GM21723 (cell line): ENCODE measurements around the gene CSE1L.
"Not testable (repeated sequence)": the region's sequence is repeated elsewhere in the genome, so short reads cannot be mapped to it uniquely, and the experiment has no call there.

Experiments
- ATAC-seq: cut with Tn5 transposase; IDR thresholded peaks from one replicate; pipeline ENCODE4 v1.9.1; 2021; ENCODE audit warnings: mild to moderate bottlenecking, moderate library complexity; ENCODE audit not compliant: unreplicated experiment

The CSE1L gene

DNA sequence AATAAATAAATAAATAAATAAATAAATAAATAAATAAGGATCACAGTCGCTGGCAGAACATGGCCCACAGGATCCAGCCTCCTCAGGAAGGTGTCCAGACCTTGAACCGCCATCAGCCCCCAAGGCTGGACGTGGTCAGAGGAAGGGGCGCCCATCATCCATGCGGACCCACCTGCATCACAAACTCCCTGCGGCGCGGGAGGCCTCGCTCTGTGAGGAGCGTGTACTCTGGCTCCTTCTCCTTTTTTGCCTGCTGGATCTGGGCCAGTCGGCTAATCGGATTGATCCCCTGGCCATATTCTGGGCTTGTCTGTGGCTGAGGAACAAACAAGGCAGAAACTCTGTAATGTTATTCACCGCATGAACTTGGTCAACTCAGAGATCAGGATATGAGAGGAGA lies 76.8 kb downstream of the CSE1L start:
- no peak for ATAC-seq

- no peak for ATAC-seq
Measured at GRCh38 chr20:49123982-49124381, 77.9 kb downstream of the CSE1L start.

DNA sequence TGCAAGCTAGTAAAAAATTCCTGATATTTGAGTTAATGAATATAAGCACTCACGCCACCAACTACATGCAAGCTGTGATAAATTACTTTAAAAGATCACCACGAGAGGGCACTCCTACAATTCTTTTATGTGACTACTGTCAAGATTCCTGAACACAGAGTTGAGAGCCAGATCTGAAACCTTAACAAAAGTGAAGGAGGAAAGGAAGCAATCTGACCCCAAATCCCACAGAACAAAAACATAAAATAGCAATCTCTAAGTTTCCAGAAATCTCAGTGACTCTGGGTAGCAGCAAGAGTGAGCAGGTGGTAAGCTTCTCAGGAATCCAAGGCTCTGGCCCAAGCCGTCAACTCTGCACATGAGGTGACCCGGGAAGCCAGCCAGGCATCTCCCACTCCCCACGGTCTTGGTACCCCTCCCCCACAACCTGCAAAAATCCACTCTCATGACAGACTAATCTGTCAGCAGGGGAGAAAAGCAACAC lies 86.9 kb downstream of the CSE1L start:
- ATAC-seq = no peak

DNA sequence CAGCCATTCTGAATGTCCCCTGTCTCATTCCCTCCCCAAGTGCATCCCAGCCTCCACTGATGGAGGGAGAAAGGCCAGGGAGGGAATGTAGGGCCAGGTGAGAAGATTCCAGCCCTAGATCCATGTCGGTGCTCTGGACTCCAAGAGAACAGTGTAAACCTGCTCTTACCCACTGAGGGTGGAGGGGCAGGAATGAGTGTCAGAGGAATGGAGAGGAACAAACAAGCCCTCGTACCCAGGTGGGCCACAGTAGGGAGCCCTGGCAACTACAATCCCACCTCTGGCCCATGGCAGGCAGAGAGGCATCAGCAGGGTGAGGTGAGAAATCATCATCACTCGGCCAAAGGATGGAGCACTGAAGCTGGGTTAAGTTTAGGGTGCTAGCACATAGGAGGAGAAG lies 87.5 kb downstream of the CSE1L start:
- no peak for ATAC-seq

DNA sequence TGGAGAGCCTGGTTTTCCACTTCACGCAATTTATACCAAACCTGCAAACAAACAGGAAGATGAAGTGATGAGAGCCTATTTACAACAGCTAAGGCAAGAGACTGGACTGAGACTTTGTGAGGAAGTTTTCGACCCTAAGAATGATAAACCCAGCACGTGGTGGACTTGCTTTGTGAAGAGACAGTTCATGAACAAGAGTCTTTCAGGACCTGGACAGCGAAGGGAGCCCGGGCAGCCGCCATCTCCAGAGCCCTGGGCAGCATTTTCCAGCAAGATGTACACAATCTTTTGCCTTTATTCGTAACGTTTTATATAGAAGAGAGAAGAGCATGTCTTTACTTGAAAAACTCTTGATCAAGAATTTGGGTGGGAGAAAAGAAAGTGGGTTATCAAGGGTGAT lies 88.7 kb downstream of the CSE1L start:
- ATAC-seq = not testable (repeated sequence)

DNA sequence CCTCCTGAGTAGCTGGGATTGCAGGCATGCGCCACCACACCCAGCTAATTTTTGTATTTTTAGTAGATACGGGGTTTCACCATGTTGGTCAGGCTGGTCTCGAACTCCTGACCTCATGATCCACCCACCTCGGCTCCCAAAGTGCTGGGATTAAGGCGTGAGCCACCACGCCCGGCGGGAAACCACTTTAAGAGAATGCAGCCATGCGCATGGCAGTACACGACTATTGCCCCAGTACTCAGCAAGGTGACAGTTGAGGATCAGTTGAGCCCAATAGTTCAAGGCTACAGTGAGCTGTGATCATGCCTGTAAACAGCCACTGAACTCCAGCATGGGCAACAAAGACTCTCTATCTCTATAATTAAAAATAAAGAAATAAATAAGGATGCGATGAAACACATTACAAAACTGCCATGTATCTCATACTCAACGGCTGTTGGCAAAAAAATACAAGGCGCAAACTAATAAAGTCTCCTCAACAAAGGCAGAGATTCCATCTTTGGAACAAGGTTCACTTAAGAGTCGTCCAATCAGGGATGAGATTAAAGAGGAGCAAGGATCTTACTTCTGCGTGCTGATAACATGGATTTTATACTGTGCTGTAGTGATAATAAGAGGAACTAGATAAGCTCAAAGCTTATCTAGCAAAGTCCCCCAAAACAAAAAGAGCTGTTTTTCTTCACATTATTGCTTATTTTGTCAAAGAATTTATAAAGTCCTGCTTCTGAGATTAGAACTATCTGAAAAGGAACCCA lies 90.9 kb downstream of the CSE1L start:
- ATAC-seq = no peak

DNA sequence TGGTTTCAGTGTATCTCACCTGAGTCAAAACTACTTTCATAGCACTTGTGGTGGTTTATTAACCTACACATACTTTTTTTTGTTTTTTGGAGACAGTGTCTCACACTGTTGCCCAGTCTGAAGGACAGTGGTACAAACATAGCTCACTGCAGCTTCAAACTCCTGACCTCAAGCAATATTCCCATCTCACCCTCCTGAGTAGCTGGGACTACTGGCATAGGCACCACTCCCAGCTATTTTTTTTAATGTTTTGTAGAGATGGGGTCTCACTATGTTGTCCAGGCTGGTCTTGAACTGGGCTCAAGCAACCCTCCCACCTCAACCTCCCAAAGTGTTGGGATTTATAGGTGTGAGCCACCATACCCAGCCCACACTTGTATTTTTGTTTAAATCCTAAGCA lies 92.3 kb downstream of the CSE1L start:
- no peak for ATAC-seq

GRCh38 chr20:49140411-49140810 lies 94.3 kb downstream of the CSE1L start:
- ATAC-seq = no peak

- no peak for ATAC-seq
Measured at GRCh38 chr20:49140834-49141233, 94.7 kb downstream of the CSE1L start.
